ENCODE measurements around the gene TSPAN11. TPM values are rescaled to one million over a fixed set of nuclear protein-coding genes. Genes with fewer than 3 reads are reported as not detected.

Gene TSPAN11
- total RNA-seq, 4 donors from 2014 or later: 0.18 to 12.4 (median 1.5) TPM

DNA sequence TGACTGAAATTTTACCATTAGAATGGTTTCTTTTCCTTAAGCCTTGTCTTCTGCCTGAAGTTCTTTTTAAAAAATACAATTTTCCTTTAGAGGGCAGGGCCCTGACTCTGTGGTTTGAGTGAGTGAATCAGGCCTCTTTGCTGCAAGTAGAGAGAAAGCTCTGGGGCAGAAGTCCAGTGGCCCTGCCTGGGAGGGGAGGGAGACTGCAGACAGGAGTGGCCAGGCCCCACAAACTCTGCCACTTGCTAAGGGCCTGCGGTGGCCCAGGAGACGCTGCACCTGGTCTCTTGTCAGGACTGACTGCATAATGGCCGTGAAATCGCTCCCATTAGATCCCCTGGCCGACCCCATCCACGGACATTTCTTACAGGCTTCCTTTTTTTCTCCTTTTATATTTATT is 25.5 kb downstream of the TSPAN11 start:
- no peak for TF ChIP-seq POLR2A (IDR thresholded peaks at IDR 0.05)
- TF ChIP-seq, protein P1, sequence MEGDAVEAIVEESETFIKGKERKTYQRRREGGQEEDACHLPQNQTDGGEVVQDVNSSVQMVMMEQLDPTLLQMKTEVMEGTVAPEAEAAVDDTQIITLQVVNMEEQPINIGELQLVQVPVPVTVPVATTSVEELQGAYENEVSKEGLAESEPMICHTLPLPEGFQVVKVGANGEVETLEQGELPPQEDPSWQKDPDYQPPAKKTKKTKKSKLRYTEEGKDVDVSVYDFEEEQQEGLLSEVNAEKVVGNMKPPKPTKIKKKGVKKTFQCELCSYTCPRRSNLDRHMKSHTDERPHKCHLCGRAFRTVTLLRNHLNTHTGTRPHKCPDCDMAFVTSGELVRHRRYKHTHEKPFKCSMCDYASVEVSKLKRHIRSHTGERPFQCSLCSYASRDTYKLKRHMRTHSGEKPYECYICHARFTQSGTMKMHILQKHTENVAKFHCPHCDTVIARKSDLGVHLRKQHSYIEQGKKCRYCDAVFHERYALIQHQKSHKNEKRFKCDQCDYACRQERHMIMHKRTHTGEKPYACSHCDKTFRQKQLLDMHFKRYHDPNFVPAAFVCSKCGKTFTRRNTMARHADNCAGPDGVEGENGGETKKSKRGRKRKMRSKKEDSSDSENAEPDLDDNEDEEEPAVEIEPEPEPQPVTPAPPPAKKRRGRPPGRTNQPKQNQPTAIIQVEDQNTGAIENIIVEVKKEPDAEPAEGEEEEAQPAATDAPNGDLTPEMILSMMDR (IDR thresholded peaks at IDR 0.05): no peak
- no peaks in the 10 kb centered on the region for H3K9me3 ChIP-seq
- no peak overlapping the region for H3K27ac ChIP-seq
- H3K4me1 ChIP-seq: no peaks in the 10 kb centered on the region
- no peak overlapping the region for H3K4me3 ChIP-seq
- no peaks in the 10 kb centered on the region for H3K36me3 ChIP-seq
- DNase-seq: peak in 1 of 3 donors; percentile 23
- H3K27me3 ChIP-seq: no peaks in the 10 kb centered on the region

DNA sequence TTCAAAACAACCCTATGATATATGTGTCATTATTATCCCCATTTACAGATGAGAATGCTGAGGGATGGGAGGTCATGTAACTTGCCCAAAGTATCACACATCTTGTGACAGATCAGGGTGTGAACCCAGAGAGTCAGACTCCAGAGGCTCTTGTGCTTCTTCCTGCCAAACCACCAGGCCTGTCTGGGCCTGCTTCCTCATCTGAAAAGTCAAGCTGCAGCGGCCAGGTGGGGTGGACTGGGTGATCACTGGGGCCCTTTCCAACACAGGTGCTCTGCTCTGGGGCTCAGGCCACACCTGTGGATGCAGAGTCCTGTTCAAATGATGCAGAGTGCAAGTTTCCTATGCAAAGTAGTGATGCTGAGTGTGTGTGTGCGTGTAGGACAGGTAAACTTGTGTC is 26.7 kb downstream of the TSPAN11 start:
- no peaks in the 10 kb centered on the region for H3K9me3 ChIP-seq
- H3K36me3 ChIP-seq: no peaks in the 10 kb centered on the region
- no peak for TF ChIP-seq POLR2A (IDR thresholded peaks at IDR 0.05)
- TF ChIP-seq, protein P1 (IDR thresholded peaks at IDR 0.05): no peak
- H3K4me3 ChIP-seq: no peak overlapping the region
- H3K27ac ChIP-seq: peak overlapping the region in 1 of 4 donors; percentile 24
- no peaks in the 10 kb centered on the region for H3K27me3 ChIP-seq
- no peaks in the 10 kb centered on the region for H3K4me1 ChIP-seq
- peak in 1 of 3 donors; percentile 44 for DNase-seq

DNA sequence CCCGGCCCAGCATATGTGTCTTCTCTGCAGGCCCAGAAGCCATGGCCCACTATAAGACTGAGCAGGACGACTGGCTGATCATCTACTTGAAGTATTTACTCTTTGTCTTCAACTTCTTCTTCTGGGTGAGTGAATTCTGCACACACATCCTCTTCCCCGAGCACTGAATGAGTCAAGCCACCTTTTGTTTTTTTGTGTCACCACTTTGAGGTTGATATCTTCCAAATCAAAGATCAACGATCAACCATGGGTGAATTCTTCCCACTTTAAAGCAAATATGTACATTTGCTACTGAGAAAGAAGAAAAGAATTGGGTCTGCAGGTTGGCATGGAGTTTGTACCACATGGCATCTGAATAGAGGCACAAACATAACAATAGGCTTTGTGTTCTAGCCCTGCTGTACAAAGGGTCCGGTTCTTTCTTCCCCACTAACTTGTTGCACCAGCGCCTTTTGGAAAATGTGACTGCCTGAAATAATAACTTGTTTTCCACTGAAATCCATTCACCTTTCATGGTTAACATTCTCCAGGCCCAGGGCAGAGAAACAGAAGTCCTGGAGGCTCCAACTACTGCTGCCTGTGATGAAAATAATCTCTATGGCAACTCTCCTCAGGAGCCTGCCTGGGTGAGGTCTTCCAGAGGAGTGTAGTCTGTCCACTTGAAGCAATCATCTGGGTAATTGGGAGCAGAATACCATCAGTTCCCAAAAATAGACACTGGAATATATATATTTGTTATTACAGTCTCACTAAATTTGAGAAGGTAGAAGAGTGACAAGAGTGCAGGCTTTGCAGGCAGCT is 27.6 kb downstream of the TSPAN11 start:
- TF ChIP-seq POLR2A (IDR thresholded peaks at IDR 0.05): no peak
- TF ChIP-seq, protein P1 (IDR thresholded peaks at IDR 0.05): no peak
- no peak overlapping the region for H3K4me3 ChIP-seq

DNA sequence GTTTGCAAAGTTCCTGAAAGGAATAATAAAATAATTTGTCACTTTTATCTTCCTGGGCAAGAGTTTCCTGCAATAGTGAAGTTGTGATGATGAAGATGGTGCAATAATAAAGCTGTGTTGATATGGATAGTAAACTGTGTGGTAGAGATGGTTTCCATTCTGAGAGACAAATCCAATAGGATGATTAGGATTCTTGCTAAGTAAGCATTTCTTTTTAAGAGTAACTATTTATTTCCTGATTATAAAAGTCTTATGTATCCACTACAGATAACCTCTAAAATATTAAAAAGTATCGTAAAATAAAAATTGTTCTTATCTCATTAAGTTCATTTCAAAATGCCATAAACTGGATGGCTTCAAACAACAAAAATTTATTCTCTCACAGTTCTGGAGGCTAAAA is 28.7 kb downstream of the TSPAN11 start:
- Histone ChIP-seq H3K4me1 (no peaks in the 10 kb centered on the region), H3K9me3 (no peaks in the 10 kb centered on the region), H3K27me3 (no peaks in the 10 kb centered on the region), H3K27ac (no peak overlapping the region), H3K36me3 (no peaks in the 10 kb centered on the region), H3K4me3 (no peak overlapping the region)
- TF ChIP-seq, protein P1 (IDR thresholded peaks at IDR 0.05): no peak
- no peak for TF ChIP-seq POLR2A (IDR thresholded peaks at IDR 0.05)
- DNase-seq: no peak

More for the DNA sequence above, 27.6 kb downstream of the TSPAN11 start:
- Histone ChIP-seq H3K27me3 (no peaks in the 10 kb centered on the region), H3K36me3 (no peaks in the 10 kb centered on the region), H3K27ac (peak overlapping the region in 1 of 4 donors; percentile 24), H3K9me3 (no peaks in the 10 kb centered on the region), H3K4me1 (no peaks in the 10 kb centered on the region)
- DNase-seq: no peak

DNA sequence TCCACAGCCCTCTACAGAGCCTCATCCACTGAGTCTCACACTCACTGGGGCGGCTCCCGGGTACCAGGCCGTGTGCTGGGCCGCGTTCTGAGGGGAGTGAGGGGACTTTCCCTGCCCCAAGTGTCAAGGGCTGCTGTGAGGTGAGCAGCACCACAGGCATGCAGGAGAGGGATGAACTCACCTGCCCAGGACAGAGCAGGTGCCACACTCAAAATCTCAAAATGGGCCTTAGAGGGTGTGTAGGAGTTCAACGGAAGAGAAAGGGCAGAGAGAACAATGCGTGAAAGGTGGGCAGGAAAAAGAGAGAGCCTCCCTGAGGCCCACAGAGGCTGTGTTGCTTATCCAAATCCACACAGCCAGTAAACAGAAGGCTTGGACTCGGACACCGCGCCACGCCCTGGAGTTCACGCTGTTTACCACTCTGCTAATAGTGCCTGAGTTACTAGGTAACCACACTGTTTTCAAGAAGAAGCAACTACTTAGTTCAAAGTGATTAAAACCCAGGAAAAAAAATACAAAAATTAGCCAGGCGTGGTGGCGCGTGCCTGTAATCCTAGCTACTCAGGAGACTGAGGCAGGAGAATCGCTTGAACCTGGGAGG is 32.7 kb downstream of the TSPAN11 start:
- TF ChIP-seq, protein P1 (IDR thresholded peaks at IDR 0.05): no peak
- TF ChIP-seq POLR2A (IDR thresholded peaks at IDR 0.05): no peak
- Histone ChIP-seq H3K27me3 (no peaks in the 10 kb centered on the region), H3K4me3 (no peak overlapping the region), H3K27ac (no peak overlapping the region), H3K4me1 (no peaks in the 10 kb centered on the region), H3K9me3 (no peaks in the 10 kb centered on the region), H3K36me3 (no peaks in the 10 kb centered on the region)
- DNase-seq: peak in 1 of 3 donors; percentile 44
